ENCODE data around the gene B3GNT8. TPM values are rescaled to one million over a fixed set of nuclear protein-coding genes. Genes with fewer than 3 reads are reported as not detected.
"Not testable (repeated sequence)": the region's sequence is repeated elsewhere in the genome, so short reads cannot be mapped to it uniquely, and the experiment has no call there.

B3GNT8 gene
- total and polyA plus RNA-seq, 2 donors, result 0.69 to 4.5 TPM

DNA sequence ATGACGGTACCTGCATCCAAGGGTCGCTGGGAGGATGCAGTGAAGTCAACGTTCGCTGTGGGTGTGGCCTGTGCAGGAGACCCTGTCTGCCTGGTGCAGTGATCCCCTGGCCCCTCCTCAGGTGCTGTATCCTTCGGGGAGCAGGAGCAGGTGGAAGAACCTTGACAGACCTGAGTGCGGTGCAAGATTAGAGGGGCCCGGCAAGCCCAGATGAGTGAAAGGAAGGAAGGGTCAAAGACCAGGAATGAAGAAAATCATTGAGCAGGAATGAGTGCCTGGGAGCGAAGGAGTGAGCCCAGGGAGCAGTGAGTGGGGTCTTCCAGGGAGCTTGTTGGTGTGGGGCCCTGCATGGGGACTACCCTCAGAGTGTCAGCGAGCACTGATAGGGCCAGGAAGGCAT is 12.7 kb downstream of the B3GNT8 start:
- Histone ChIP-seq H3K4me3 (ENCODE audit: low read depth, low read length) (no peak overlapping the region), H3K36me3 (ENCODE audit: insufficient read depth) (no peaks in the 10 kb centered on the region), H3K4me1 (ENCODE audit: insufficient read depth) (no peaks in the 10 kb centered on the region), H3K27ac (ENCODE audit: low read depth) (no peak overlapping the region)
- WGBS, result 87% methylated on average over 9 of the region's 9 CpGs
- DNase-seq (ENCODE audit: extremely low spot score), result no peak

DNA sequence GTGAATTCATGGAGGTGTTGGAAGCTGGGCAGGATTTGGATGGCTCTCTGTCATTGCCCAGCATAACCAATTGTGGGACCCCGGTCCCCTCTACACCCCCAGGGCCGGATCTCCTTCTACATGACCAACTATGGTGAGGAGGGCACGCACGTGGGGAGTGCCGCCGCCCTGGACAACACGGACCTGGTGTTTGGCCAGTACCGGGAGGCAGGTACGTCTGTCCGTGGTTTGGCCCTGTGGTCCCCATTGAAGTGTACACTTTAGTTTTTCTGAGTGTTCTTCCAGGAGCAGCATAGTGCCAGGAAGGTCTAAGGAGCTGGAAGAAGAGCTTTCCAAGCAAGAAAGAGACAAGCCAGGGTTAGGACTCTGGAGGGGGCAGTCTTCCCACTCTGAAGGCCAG is 13.2 kb downstream of the B3GNT8 start:
- Histone ChIP-seq H3K4me3 (ENCODE audit: low read depth, low read length) (no peak overlapping the region), H3K36me3 (ENCODE audit: insufficient read depth) (no peaks in the 10 kb centered on the region), H3K27ac (ENCODE audit: low read depth) (no peak overlapping the region), H3K4me1 (ENCODE audit: insufficient read depth) (no peaks in the 10 kb centered on the region)
- WGBS, result 93% methylated on average over 10 of the region's 10 CpGs
- DNase-seq (ENCODE audit: extremely low spot score), result no peak

DNA sequence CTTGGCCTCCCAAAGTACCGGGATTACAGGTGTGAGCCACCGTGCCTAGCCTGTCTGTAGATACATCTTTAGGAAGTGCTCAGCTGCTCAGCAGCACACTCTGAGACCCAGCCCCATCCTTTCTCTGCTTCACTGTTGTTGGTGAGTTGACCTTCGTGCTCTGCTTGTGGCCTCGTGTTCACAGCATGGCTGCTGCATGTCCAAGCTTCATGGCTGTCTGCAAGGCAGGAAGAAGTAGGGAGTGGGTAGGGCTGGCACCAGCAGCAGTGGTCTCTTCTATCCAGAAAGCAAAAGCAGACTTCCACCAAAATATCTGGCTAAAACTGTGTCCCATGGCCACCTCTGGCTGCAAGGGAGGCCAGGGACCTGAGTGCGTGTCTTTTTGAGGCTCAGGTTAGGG is 14.2 kb downstream of the B3GNT8 start:
- no peaks in the 10 kb centered on the region for H3K4me1 ChIP-seq (ENCODE audit: insufficient read depth)
- no peak for DNase-seq (ENCODE audit: extremely low spot score)
- H3K27ac ChIP-seq (ENCODE audit: low read depth), result no peak overlapping the region
- 97% methylated on average over 5 of the region's 5 CpGs for WGBS
- H3K4me3 ChIP-seq (ENCODE audit: low read depth, low read length), result no peak overlapping the region
- no peaks in the 10 kb centered on the region for H3K36me3 ChIP-seq (ENCODE audit: insufficient read depth)

DNA sequence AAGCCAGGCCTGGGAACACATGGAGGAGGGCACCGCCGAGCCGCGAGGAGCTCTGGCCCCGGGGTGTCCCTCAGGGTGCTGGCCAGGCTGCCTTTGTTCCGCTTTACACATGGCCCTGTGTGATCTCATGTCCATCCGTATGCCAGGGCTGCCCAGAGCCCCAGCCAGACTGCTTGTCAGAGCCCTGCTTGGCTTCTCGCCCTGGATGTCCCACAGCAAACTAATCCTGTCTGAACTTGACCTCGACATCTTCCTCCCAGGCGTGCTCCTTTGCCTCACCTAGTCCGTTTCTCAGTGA is 15.3 kb downstream of the B3GNT8 start:
- no peak overlapping the region for H3K27ac ChIP-seq (ENCODE audit: low read depth)
- H3K4me1 ChIP-seq (ENCODE audit: insufficient read depth), result no peaks in the 10 kb centered on the region
- H3K36me3 ChIP-seq (ENCODE audit: insufficient read depth), result no peaks in the 10 kb centered on the region
- 75% methylated on average over 11 of the region's 11 CpGs for WGBS
- DNase-seq (ENCODE audit: extremely low spot score), result no peak
- no peak overlapping the region for H3K4me3 ChIP-seq (ENCODE audit: low read depth, low read length)

DNA sequence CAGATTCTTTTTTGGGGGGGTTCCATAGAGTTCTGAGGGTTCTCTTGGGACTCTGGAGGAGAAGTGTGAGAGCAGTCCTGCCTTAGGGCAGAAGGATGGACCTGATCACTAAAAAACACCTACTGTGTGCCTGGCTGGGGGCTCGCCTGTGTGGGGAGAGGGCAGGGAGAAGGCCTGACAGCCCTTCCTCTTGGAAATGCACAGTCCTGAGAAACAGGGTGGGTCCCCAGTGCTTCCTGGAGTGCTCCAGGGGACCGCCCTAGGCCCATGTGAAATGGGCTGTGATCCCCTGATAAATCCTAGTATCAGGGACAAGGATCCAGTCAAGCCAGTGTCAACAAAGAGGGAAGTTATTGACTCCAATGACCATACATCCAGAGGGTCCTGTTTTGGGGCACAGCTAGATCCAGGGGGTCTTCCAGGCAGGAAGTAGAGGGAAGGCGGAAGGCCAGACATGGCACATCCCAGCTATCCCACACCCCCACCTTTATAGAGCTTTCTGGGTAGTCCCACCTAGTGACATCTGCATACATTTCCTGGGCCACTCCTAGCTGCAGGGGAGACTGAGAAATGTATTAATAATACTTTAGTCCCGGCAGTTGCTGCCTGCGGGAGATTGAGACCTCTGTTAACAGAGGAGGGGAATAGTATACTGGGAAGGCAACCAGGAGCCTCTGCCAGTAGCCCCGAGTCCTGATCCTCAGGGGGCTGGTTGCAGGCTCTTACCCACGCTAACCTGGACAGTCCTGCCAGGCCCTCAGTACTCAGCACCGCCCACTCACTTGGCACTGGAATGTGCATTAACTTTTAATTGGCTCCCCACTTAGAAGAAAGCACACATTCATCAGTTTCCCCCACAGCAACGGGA is 15.8 kb downstream of the B3GNT8 start:
- H3K4me3 ChIP-seq (ENCODE audit: low read depth, low read length), result no peak overlapping the region

DNA sequence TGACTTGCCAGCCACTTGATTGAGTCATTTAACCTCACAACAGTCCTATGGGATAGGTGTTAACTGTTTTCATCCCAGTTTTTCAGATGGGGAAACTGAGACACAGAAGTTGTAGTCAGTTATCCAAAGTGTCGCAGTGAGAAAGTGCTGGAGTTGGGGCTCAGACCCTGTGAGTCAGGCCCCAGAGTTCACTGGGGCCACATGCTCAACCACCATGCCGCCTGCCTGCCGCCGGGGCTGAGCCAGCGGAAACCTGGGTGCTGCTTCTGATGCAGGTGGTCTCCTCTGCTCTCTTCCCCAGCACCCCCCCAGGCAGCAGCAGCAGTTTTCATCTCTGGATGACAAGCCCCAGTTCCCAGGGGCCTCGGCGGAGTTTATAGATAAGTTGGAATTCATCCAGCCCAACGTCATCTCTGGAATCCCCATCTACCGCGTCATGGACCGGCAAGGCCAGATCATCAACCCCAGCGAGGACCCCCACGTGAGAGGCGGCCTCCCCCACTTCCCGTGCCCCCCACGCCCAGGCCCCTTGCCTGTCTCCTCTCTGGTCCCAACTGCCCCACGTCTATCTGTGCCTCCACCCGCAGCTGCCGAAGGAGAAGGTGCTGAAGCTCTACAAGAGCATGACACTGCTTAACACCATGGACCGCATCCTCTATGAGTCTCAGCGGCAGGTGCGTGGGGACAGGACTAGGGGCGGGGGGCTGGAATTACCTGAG is 16.7 kb downstream of the B3GNT8 start:
- 79% methylated on average over 23 of the region's 23 CpGs for WGBS
- Histone ChIP-seq H3K4me3 (ENCODE audit: low read depth, low read length) (no peak overlapping the region), H3K4me1 (ENCODE audit: insufficient read depth) (no peaks in the 10 kb centered on the region), H3K27ac (ENCODE audit: low read depth) (no peak overlapping the region), H3K36me3 (ENCODE audit: insufficient read depth) (no peaks in the 10 kb centered on the region)
- no peak for DNase-seq (ENCODE audit: extremely low spot score)

More for the DNA sequence above, 15.8 kb downstream of the B3GNT8 start:
- DNase-seq (ENCODE audit: extremely low spot score), result no peak
- no peaks in the 10 kb centered on the region for H3K4me1 ChIP-seq (ENCODE audit: insufficient read depth)
- H3K27ac ChIP-seq (ENCODE audit: low read depth), result no peak overlapping the region
- H3K36me3 ChIP-seq (ENCODE audit: insufficient read depth), result no peaks in the 10 kb centered on the region
- WGBS, result 73% methylated on average over 9 of the region's 9 CpGs

DNA sequence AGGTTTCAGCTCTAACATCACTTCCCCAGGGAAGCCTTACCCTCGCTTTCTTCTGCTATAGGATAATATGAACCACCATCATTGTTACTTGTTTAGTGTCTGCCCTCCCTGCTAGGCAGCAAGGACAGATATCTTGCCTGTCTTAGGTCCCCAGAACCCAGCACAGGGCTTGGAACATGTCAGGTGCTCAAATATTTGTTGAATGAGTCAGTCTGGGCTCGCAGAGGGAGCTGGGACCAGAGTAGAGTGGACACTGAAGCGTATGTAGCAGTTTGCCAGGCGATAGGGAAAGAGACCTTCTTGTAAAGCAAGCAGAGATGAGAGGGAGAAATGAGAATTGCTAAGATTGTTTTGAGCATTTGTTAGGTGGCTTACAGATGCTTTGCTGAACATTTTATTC is 17.9 kb downstream of the B3GNT8 start:
- 68% methylated on average over 4 of the region's 4 CpGs for WGBS
- Histone ChIP-seq H3K27ac (ENCODE audit: low read depth) (no peak overlapping the region), H3K4me3 (ENCODE audit: low read depth, low read length) (no peak overlapping the region), H3K36me3 (ENCODE audit: insufficient read depth) (no peaks in the 10 kb centered on the region), H3K4me1 (ENCODE audit: insufficient read depth) (no peaks in the 10 kb centered on the region)
- DNase-seq (ENCODE audit: extremely low spot score), result no peak

DNA sequence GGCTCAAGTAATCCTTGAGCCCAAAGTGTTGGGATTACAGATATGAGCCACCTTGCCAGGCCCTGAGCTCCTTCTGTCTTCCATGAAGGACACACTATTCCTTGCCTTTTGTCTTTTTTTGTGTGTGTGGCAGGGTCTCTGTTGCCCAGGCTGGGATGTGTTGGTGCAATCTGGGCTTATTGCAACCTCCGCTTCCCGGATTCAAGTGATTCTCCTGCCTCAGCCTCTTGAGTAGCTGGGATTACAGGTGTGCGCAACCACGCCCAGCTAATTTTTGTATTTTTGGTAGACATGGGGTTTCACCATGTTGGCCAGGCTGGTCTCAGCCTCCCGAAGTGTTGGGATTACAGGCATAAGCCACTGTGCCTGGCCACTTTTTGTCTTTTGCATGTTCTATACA is 18.3 kb downstream of the B3GNT8 start:
- 96% methylated on average over 5 of the region's 5 CpGs for WGBS
- DNase-seq (ENCODE audit: extremely low spot score); H3K4me1 ChIP-seq (ENCODE audit: insufficient read depth); H3K4me3 ChIP-seq (ENCODE audit: low read depth, low read length); H3K27ac ChIP-seq (ENCODE audit: low read depth); H3K36me3 ChIP-seq (ENCODE audit: insufficient read depth): not testable (repeated sequence)

DNA sequence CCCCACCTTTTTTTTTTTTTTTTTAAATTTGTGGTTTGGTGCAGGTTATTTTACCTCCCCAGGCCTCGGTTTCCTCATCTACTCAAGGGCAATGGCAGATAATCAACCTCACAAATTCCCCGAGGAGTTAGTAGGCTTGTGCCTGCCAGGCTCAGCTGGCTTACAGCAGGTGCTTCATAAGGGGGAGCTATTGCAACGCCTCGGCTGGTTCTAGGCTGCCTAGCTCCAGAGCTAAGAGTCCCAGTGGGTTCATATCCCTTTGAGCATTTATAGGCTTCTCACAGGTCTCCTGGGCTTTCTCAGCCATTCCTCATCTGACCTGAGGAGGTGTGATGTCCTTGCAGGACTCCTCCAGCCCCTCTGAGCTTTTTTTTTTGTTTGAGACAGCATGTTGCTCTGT is 18.9 kb downstream of the B3GNT8 start:
- WGBS, result 73% methylated on average over 4 of the region's 4 CpGs
- H3K4me1 ChIP-seq (ENCODE audit: insufficient read depth), result no peaks in the 10 kb centered on the region

DNA sequence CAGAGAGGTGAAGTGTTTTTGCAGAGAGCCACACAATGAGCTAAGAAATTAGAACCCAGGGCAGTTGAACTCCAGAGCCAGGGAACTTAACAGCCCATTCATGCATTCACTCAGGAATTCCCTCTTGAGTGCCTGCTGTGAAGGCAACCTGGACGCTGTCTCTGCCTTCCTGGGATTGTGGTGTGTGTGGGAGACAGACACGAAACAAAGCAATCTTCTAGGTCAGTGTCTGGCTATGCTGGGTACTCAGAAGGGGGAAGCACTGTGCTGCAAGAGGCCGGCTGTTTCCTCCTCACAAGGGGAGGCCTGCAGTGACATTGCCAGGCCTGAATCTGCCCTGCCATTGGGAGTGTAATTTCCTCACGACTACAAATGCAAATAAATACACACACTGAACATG is 19.9 kb downstream of the B3GNT8 start:
- Histone ChIP-seq H3K4me3 (ENCODE audit: low read depth, low read length) (no peak overlapping the region), H3K27ac (ENCODE audit: low read depth) (no peak overlapping the region), H3K4me1 (ENCODE audit: insufficient read depth) (no peaks in the 10 kb centered on the region), H3K36me3 (ENCODE audit: insufficient read depth) (no peaks in the 10 kb centered on the region)
- WGBS, result 67% methylated on average over 4 of the region's 4 CpGs
- DNase-seq (ENCODE audit: extremely low spot score), result no peak

More for the DNA sequence above, 18.9 kb downstream of the B3GNT8 start:
- Histone ChIP-seq H3K27ac (ENCODE audit: low read depth) (no peak overlapping the region), H3K36me3 (ENCODE audit: insufficient read depth) (no peaks in the 10 kb centered on the region), H3K4me3 (ENCODE audit: low read depth, low read length) (no peak overlapping the region)
- DNase-seq (ENCODE audit: extremely low spot score), result no peak

DNA sequence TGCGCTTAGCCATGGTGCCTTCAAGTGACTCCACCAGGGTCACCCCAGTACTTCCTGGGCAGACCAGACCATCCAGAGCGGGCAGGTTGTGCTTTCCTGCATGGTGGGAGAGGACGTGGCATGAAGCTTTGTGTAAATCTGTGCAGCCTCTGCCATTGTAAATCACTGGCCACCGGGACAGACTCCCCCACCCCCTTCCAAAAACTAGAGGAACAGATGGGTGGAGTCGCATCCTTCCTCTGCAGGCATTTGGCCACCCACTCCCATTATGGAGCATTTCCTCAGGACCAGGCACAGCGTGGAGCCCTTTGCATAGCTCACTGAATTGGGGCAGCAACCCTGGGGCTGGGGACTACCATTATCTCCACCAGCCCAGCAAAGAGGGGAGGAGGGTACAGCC is 21.4 kb downstream of the B3GNT8 start:
- 84% methylated on average over 6 of the region's 6 CpGs for WGBS
- Histone ChIP-seq H3K4me3 (ENCODE audit: low read depth, low read length) (no peak overlapping the region), H3K27ac (ENCODE audit: low read depth) (no peak overlapping the region), H3K36me3 (ENCODE audit: insufficient read depth) (no peaks in the 10 kb centered on the region), H3K4me1 (ENCODE audit: insufficient read depth) (no peaks in the 10 kb centered on the region)
- no peak for DNase-seq (ENCODE audit: extremely low spot score)

DNA sequence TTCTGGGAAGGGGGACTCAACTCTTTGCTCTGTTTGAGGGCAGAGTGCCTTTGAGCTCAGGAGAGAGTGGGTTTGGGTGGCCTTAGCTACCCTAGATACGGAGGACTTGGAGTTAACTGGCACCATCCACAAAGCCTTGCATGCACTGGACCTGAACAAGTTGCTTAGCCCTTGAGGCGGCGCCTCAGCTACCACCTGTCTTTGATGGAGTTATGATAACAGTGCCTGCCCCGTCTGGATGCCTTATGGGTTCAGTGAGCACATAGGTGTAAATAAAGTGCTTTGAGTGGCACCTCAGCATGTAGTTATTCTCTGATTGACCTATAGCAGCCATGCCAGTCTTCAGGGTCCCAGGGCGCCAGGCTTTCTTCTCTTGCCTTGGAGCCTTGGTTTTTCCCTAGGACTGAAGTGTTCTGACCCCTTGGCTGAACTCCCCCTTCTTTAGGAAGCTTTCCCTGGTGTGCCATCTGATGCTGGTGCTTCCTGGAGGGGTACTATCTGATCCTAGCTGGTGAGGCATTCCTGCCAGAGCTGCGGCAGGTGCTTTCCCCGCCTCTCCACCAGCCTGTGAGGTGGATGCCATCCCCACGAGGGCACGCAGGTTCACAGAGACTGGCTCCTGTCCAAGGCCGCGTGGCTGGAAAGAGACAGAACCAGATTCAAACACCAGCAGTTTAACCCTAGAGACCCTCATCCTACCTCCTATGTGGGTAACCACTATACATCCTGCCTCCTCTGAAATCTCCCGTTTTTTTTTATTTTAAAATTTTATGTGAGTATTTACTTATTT is 23.8 kb downstream of the B3GNT8 start:
- Histone ChIP-seq H3K4me1 (ENCODE audit: insufficient read depth) (peaks cover 4% of the 10 kb centered on the region), H3K27ac (ENCODE audit: low read depth) (no peak overlapping the region), H3K4me3 (ENCODE audit: low read depth, low read length) (no peak overlapping the region), H3K36me3 (ENCODE audit: insufficient read depth) (no peaks in the 10 kb centered on the region)
- WGBS, result 67% methylated on average over 12 of the region's 12 CpGs
- no peak for DNase-seq (ENCODE audit: extremely low spot score)

DNA sequence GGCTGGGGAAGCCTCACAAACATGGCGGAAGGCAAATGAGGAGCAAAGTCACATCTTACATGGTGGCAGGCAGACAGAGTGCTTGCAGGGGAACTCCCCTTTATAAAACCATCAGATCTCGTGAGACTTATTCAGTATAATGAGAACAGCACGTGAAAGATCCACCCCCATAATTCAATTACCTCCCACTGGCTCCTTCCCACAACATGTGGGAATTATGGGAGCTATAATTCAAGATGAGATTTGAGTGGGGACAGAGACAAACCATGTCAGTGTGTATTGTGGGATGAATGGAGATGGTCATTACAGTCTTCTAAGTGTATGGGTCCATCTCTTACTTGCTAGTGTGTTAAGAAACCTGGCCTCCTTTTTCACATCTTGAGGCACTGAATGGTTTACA is 25.2 kb downstream of the B3GNT8 start:
- DNase-seq (ENCODE audit: extremely low spot score), result no peak
- WGBS, result 81% methylated on average over 3 of the region's 3 CpGs
- no peaks in the 10 kb centered on the region for H3K36me3 ChIP-seq (ENCODE audit: insufficient read depth)
- H3K4me1 ChIP-seq (ENCODE audit: insufficient read depth), result peaks cover 4% of the 10 kb centered on the region
- no peak overlapping the region for H3K27ac ChIP-seq (ENCODE audit: low read depth)
- H3K4me3 ChIP-seq (ENCODE audit: low read depth, low read length), result no peak overlapping the region

DNA sequence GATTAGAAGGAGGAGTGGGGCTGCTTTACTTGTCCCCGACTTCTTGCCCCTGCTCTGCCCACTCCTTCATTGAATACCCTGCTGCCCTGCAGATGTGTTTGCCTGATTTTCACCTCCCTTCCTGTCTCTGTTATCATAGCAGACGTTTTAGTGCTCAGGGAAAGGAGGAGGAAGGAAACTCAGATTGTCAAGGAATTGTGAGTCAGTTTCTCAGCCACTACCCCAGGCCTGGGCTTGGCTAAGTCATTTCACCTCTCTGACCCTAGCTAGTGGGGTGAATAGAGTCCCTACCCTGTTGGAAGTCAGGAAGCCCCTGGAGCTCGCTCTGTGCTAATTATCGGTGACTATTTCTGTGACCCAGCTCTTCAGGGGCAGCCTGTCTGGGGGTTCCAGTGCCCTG is 25.7 kb downstream of the B3GNT8 start:
- 67% methylated on average over 4 of the region's 4 CpGs for WGBS
- Histone ChIP-seq H3K27ac (ENCODE audit: low read depth) (no peak overlapping the region), H3K4me1 (ENCODE audit: insufficient read depth) (peaks cover 4% of the 10 kb centered on the region), H3K4me3 (ENCODE audit: low read depth, low read length) (no peak overlapping the region), H3K36me3 (ENCODE audit: insufficient read depth) (no peaks in the 10 kb centered on the region)
- no peak for DNase-seq (ENCODE audit: extremely low spot score)

Measured in urinary bladder (tissue), 4 donors.